COLO668 (cell line): ENCODE data around the gene HIF1A.
"Not testable (repeated sequence)": the region's sequence is repeated elsewhere in the genome, so short reads cannot be mapped to it uniquely, and the experiment has no call there.

Source experiments
- DNase-seq: peaks from one replicate; lab custom pipeline; 2025; ENCODE audit not compliant: unreplicated experiment; lab: John Stamatoyannopoulos, UW

The HIF1A gene

DNA sequence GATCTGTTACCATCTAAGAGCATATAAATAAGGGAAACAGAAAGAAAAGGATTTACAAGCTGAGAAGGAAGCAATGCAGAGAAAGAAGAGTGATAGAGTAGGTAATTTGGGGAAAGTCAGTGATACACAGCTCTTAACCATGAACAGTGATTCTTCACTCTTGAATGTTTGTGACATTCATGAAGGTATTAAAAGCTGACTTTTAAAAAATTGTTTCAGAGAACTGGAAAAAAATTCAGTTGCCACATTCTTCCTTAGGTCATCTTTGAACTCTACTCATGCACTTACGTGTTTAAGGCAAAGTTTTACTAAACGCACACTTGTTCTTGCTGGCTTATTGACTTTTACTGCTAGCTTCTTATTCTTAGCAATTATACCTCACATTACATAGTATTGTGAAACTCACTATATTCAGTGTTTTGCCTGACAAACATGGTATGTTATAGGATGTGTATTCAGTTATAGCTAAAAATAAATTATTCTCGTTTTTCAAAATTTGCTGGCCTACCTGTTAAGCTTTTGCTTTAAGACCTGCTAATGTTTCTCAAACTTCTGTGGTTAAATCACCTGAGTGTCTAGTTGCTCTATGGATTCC, 10.9 kb downstream of the HIF1A start:
- no peak for DNase-seq

DNA sequence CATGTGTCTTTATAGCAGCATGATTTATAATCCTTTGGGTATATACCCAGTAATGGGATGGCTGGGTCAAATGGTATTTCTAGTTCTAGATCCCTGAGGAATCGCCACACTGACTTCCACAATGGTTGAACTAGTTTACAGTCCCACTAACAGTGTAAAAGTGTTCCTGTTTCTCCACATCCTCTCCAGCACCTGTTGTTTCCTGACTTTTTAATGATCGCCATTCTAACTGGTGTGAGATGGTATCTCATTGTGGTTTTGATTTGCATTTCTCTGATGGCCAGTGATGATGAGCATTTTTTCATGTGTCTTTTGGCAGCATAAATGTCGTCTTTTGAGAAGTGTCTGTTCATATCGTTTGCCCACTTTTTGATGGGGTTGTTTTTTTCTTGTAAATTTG, 12.5 kb downstream of the HIF1A start:
- DNase-seq: not testable (repeated sequence)

DNA sequence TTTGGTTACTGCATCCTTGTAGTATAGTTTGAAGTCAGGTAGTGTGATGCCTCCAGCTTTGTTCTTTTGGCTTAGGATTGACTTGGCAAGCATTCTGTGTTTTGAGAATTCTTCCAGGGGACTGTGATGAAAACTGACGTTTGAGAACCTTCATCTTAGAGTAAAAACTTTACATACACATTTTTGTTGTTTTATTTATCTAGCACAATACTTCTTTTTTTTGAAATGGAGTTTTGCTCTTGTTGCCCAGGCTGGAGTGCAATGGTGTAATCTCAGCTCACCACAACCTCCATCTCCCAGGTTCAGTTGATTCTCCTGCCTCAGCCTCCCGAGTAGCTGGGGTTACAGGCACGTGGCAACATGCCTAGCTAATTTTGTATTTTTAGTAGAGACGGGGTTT, 13.4 kb downstream of the HIF1A start:
- not testable (repeated sequence) for DNase-seq

DNA sequence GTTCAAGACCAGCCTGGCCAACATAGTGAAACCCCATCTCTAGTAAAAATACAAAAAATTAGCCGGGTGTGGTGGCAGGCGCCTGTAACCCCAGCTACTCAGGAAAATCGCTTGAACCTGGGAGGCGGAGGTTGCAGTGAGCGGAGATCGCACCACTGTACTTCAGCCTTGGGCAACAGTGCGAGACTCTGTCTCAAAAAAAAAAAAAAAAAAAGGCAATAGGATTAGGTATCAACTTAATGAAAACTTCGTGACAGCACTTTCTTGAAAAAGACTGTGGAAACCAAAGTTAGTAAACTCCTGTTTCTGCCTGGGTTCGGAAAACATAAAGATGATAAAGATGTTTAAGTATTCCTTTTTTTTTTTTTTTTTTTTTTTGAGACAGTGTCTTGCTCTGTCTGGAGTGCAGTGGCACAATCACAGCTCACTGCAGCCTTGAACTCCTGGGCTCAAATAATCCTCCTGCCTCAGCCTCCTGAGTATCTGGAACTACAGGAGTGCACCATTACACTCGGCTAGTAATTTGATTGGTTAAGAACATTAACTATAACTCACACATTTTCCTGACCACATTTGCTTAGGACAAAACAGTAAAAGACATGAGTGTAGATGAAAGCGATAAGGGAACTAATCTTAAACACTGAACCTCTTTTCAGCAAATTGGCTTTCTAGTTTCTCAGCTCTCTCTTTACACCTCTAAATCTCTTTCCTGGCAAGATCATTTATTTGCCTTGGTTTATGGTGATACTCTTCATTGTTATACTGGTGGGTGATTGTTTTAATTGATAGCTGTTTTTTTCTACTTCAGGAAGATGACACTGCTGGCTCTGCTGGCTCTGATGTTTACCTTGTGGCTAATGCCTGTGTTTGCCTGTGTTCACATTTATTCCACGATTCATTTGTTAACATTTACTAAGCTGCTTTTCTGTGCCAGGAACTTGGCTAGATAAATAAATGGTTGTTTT, 15.8 kb downstream of the HIF1A start:
- DNase-seq: peak; percentile 52

DNA sequence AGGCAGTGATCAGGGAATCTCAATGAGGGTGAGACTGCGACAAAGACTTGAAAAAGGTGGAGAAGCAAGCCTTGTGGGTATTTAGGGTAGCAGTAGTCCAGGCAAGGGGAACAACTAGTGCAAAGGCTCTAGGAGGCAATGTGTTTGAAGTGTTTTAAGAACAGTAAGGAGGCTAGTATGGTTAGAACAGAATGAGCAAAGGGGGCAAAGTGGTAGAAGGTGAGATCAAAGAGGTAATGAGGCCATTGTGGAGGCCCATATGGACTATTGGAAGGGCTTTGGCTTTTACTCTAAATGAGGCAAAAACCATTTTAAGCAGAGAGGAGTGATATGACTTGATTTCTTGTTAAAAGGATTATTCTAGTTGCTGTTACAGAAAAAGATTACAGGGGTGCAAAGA, 16.8 kb downstream of the HIF1A start:
- DNase-seq: no peak

DNA sequence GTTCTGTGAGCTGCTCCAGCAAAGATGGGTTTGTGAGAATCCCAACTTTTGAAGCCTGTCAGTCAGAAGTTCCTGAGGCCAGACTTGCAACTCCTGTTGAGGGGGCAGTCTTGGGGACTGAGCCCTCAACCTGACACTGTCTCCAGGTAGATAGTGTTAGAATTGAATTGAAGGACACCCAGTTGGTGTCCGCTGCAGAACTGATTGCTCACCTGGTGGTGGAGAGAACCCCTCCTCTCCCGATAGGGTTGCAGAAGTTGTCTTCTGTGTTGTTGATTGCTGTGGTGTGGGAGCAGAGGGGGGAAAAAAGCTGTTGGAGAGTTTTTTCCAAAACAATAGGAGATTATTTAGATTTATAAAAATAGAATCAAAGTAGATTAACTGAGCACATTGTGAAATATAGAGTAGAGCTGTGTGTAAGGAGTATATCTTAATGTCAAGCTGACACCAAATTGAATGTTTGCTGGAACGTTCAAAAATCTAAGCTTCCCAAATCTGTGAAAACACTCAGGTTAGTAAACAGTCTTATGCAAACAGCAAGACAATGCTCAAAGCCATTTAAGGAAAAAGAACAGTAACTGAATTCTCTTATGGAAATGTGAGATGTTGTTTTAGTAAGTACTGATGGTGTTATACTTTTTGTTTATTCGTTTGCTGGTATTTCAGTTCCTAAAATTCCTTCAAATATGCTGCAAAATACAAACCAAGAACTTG, 18.6 kb downstream of the HIF1A start:
- no peak for DNase-seq

DNA sequence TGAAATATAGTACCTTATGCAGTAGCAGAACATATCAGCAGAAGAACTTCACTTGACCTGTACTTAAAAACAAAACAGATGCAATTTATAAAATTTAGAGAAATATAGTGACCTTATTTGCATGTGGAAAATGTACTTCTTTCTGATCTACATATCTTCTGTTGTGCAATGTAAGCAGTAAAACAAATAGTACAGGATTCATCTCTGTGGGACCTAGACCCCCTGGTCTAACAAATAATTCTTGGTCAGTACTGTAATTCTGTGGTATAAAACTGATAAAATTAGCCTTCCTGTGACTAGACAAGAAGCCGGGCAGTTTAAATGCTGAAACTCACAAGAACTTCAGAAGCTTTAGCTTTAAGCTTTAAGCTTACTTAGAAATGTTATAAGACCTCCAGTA, 21.6 kb downstream of the HIF1A start:
- DNase-seq: no peak

DNA sequence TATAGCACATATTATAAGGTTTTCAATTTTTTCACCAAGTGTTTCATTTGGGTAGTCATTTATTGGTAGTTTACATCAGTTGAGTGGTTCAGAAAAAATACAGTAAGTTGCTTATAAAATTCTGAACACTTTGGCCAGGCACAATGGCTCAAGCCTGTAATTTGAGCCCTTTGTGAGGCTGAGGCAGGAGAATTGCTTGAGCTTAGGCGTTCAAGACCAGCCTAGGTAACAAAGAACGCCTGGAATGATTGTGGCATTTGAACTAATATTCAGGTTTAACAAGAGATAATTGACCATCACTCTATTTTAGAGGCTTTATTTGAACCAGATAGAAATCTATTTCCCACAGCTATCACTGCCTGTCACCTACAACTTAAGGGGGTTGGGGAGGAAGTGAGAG, 22.7 kb downstream of the HIF1A start:
- DNase-seq: no peak

DNA sequence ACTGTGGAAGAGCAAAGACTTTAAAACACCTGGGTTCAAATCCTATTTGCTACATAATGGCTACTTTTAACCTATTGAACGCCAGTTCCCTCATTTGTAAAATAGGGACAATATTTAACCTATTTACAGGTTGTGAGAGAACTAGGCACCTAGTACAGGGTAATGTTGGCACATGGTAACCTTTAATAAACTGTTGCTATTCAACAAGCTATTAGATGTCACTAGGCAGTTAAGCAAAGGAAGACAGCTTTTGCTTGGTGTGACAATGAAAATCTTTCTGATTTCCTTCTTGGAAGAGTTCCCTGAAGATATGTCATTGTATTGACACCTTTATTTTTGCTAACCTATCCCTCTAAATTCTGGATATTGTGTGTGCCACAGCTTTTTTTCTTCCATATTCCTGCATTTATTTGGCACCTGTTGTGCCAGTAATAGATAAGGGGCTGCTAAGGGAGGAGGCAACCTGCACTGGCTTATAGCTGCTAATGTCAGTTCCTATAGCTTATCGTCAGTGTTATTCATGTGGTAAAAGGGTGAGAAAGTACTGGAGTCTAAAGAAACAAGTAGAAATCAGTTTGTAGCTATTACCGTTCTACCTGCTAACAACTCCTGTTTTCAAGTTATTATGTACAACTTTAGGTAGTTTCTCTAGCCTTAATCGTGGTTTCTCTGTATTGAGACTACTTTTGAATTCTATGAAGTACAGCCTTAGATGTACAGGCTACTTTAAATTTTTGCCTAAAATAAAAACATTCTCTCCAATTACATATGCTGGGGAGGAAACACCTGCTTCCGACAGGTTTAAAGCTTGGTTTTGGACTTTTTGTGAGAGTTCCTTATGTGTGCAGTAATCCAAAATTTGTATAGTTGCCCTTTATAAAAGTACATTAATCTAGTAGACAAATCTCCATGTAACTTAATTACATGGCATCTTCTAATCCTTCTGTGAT, 24.3 kb downstream of the HIF1A start:
- no peak for DNase-seq

DNA sequence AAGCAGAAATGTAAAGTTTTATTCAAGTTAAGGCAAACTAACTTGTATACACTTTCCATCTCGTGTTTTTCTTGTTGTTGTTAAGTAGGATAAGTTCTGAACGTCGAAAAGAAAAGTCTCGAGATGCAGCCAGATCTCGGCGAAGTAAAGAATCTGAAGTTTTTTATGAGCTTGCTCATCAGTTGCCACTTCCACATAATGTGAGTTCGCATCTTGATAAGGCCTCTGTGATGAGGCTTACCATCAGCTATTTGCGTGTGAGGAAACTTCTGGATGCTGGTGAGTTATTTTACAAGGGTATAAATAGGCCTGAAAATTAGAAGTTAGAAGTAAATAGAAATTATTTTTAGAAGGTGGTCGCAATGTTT, 25.0 kb downstream of the HIF1A start:
- DNase-seq: no peak

DNA sequence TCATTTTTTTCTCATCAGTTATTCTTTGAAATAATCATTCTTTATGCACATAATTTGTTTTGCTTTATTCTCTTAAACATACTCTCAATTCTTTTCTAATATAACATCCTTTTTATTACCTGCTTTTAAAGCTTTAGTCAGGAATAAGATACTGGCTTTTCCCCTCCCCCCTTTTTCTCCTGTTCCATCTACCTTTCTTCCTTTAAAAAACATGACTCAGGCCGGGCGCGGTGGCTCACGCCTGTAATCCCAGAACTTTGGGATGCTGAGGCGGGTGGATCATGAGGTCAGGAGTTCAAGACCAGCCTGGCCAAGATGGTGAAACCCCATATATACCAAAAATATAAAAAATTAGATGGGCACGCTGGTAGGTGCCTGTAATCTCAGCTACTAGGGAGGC, 25.4 kb downstream of the HIF1A start:
- no peak for DNase-seq

DNA sequence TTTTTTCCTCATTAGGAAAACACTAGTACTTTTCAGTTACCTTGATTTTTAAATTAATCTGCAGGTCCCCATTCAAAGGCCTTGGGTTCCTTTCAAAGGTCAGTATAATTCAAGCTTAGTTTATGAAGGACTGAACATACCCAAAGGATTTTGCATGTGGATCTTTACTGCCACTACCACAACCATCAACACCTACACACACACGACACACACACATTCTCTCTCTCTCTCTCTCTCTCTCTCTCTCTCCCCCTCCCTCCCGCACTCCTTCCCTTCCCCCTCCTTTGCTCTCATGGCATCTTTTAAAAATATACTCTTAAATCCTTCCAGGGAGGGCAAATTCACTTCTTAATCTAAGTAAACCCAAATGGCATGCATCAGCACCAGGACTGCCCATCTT, 28.8 kb downstream of the HIF1A start:
- DNase-seq: no peak

DNA sequence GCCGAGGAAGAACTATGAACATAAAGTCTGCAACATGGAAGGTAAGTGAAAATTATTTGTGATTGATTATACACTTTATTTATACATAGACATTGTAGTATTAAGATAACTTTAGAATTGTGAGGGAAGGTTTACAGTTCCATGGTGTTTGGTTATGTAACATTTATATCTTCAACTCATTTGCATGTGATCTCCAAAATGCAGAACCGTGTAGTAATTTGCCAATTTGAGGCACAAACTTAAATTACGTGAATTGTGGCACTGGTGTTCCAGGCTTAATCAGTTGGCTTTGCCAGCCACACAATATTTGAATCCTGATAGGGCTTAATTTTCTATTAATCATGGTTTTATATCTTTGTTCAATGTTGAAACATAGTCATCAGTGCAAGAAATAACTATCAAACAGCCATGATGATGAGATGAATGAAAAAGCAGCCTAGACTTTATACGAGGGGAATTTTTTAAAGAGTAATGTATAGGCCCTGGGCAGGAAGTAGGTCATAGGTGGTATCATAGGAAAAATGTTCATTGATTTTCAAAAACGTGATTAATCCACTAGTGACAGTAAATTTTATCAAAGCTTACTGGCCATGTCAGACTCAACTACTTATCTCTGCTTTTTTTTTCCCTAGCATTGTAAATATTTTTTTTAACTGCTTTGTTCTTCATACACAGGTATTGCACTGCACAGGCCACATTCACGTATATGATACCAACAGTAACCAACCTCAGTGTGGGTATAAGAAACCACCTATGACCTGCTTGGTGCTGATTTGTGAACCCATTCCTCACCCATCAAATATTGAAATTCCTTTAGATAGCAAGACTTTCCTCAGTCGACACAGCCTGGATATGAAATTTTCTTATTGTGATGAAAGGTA, 31.7 kb downstream of the HIF1A start:
- no peak for DNase-seq

DNA sequence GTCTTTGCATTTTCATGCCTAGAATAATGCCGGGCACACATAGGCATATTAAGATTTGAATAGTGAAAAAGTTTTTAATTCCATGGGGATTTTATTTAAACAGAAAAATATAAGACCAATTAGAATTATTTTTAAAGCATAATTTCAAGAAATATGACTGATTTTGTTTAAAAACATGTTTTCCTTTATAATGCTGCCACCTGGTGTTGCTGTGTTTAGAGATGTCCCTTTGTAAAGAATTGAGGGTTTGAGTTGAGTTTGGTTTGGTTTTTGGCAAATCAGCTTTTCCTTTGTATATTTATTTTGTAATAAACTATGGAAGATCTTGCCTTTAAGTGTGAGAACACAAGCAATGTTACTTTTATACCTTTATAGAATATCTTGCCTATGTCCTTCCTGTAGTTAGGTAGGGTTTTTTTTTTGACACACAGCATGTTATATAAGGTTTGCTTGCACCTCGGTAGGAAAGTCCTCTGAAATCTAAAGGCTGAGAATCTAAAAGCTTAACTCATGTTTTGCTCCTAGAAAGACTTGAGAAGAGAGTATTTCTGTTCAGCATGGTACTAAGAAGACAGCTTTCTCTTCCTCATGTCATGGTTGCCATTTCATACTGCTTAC, 35.6 kb downstream of the HIF1A start:
- no peak for DNase-seq

DNA sequence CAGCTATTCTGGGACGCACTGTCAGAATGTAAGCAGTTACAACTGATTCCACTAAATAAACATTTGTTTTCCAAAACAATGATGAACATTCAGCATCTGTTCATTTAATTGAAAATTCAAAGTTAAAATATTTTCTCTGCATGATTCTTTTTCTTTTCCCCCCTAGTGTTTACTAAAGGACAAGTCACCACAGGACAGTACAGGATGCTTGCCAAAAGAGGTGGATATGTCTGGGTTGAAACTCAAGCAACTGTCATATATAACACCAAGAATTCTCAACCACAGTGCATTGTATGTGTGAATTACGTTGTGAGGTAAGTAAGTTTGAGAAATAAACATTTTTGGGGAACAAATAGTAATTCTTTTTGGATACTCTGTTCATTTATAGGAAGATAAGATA, 38.7 kb downstream of the HIF1A start:
- no peak for DNase-seq

DNA sequence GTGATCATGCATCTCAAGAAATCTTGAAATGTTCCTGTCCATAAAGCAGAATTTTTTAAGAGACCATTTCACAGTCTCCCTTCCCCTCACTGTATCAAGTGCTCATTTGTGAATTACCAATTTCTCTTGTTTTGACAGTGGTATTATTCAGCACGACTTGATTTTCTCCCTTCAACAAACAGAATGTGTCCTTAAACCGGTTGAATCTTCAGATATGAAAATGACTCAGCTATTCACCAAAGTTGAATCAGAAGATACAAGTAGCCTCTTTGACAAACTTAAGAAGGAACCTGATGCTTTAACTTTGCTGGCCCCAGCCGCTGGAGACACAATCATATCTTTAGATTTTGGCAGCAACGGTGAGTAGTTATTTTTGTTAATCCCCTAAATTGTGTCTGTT, 41.4 kb downstream of the HIF1A start:
- no peak for DNase-seq

DNA sequence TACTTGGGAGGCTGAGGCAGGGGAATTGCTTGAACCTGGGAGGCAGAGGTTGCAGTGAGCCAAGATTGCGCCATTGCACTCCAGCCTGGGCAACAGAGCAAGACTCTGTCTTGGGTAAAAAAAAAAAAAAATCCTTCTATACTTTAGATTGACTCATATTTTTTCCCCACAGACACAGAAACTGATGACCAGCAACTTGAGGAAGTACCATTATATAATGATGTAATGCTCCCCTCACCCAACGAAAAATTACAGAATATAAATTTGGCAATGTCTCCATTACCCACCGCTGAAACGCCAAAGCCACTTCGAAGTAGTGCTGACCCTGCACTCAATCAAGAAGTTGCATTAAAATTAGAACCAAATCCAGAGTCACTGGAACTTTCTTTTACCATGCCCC, 42.6 kb downstream of the HIF1A start:
- DNase-seq: no peak

DNA sequence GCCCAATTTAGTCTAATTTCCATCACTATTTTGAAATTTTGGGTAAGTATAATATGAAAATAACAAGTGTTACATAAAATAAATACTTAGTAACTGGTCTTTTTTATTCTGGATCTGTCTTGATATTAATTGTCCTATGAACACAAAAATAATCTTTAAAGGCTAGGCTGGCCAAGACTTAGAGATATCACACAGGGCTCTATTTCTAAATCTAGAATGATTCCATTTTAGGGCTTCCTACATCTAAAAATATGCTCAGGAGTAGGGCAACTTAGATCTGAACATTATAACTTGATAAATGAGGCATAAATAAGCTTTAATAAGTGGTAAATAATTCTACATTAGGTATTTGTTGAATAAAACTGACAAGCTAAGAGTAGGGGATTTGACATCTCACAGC, 43.8 kb downstream of the HIF1A start:
- no peak for DNase-seq

DNA sequence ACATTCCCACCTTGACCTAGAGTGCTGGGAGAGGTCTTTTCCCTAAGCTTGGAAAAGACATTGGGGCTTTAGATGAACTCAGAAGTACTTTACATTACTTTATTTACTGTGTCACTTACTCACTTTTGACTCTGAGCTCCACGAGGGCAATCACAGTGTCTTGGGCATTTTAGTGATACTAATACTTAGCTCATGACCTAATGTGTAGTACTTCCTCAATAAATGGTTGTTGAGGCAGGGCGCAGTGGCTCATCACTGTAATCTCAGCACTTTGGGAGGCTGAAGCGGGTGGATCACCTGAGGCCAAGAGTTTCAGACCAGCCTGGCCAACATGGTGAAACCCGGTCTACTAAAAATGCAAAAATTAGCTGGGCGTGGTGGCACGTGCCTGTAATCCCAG, 47.1 kb downstream of the HIF1A start:
- no peak for DNase-seq

DNA sequence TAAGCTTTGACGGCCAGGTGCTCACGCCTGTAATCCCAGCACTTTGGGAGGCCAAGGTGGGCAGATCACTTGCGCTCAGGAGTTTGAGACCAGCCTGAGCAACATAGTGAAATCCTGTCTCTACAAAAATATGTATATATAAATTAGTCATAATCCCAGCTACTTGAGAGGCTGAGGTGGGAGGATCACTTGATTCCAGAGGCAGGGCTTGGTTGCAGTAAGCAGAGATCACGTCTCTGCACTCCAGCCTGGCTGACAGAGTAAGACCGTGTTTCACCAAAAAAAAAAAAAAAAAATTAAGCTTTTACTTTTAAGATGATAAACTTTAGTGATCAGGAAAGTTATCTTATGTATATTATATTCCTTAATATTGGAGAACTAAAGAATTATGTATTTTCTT, 48.9 kb downstream of the HIF1A start:
- DNase-seq: no peak
